ENCODE measurements around the gene LZTS2.

Gene LZTS2

DNA sequence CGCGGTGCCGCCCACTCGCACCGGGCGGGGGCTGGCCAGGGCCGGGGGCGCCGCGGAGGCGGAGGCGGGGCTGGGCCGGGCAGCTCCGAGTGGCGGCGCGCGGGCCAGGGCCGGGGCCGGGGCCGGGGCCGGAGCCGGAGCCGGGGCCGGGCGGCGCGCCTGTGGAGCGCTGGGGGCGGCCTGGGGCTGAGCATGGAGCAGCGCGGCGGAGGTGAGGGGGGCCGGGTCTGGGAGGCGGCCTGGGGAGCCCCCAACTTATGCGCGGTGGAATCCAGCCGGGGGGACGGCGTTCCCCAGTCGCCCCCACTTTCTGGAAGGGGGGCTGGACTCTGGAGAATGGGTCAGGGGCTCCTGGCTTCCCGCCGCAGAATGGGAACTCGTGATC, at the start of gene LZTS2:
LZTS2 (plus strand) TSS at position 67 of the 385 bp plus-strand sequence. CDS start 2,731 bp downstream, outside the sequence.
- Histone ChIP-seq H3K4me1 (ENCODE audit: control insufficient read depth, insufficient read depth, low read length, unreplicated experiment) (peaks cover 26% of the 10 kb centered on the region), H3K4me3 (ENCODE audit: low read depth, low read length) (peak within 1 kb of the TSS; percentile 88), H3K27ac (ENCODE audit: low read depth, low read length) (peak within 1 kb of the TSS; percentile 83), H3K27me3 (ENCODE audit: insufficient read depth, low read length) (no peaks in the 10 kb centered on the region), H3K79me2 (ENCODE audit: control insufficient read depth, insufficient read depth, low read length, unreplicated experiment) (peaks cover 42% of the 10 kb centered on the region), H3K36me3 (ENCODE audit: insufficient read depth, low read length) (peaks cover 5% of the 10 kb centered on the region), H2AFZ (ENCODE audit: low read length, unreplicated experiment) (peak within 1 kb of the TSS; percentile 42)

GRCh38 chr10:100960251-100960650, 39.4 kb upstream of the LZTS2 start:
- peaks cover 34% of the 10 kb centered on the region for H3K36me3 ChIP-seq (ENCODE audit: insufficient read depth, low read length)
- no peaks in the 10 kb centered on the region for H3K4me1 ChIP-seq (ENCODE audit: control insufficient read depth, insufficient read depth, low read length, unreplicated experiment)

GRCh38 chr10:100962351-100963080, 37.1 kb upstream of the LZTS2 start:
- Histone ChIP-seq H3K27me3 (ENCODE audit: insufficient read depth, low read length) (no peaks in the 10 kb centered on the region), H2AFZ (ENCODE audit: low read length, unreplicated experiment) (no peak overlapping the region), H3K4me3 (ENCODE audit: low read depth, low read length) (no peak overlapping the region), H3K79me2 (ENCODE audit: control insufficient read depth, insufficient read depth, low read length, unreplicated experiment) (no peaks in the 10 kb centered on the region), H3K36me3 (ENCODE audit: insufficient read depth, low read length) (peaks cover 31% of the 10 kb centered on the region), H3K4me1 (ENCODE audit: control insufficient read depth, insufficient read depth, low read length, unreplicated experiment) (no peaks in the 10 kb centered on the region), H3K27ac (ENCODE audit: low read depth, low read length) (no peak overlapping the region)

More at GRCh38 chr10:100960251-100960650, 39.4 kb upstream of the LZTS2 start:
- Histone ChIP-seq H3K4me3 (ENCODE audit: low read depth, low read length) (no peak overlapping the region), H3K27ac (ENCODE audit: low read depth, low read length) (no peak overlapping the region), H3K27me3 (ENCODE audit: insufficient read depth, low read length) (no peaks in the 10 kb centered on the region), H2AFZ (ENCODE audit: low read length, unreplicated experiment) (no peak overlapping the region), H3K79me2 (ENCODE audit: control insufficient read depth, insufficient read depth, low read length, unreplicated experiment) (no peaks in the 10 kb centered on the region)

DNA sequence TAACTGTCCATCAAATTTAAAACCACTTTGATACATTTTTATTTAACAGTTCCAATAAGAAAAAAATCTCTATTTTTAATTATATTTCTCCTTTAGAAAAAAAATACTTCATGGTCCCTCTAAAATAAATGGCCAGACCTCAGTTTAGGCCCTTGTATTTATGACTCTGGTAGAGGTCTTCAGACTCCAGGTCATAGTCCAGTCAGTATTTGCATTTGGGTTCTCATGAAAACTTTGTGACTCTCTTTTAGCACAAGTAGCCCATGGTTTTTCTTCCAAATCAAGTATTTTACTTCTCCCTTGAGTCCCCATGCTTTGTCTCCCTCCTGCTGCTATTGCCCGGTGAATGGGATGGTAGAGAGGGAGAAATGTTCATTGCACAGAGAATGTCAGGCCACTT, 35.8 kb upstream of the LZTS2 start:
- no peak overlapping the region for H3K4me3 ChIP-seq (ENCODE audit: low read depth, low read length)
- no peaks in the 10 kb centered on the region for H3K27me3 ChIP-seq (ENCODE audit: insufficient read depth, low read length)
- H3K79me2 ChIP-seq (ENCODE audit: control insufficient read depth, insufficient read depth, low read length, unreplicated experiment) = no peaks in the 10 kb centered on the region
- no peak overlapping the region for H3K27ac ChIP-seq (ENCODE audit: low read depth, low read length)
- H3K4me1 ChIP-seq (ENCODE audit: control insufficient read depth, insufficient read depth, low read length, unreplicated experiment) = peaks cover under 1% of the 10 kb centered on the region
- H2AFZ ChIP-seq (ENCODE audit: low read length, unreplicated experiment) = no peak overlapping the region
- peaks cover 29% of the 10 kb centered on the region for H3K36me3 ChIP-seq (ENCODE audit: insufficient read depth, low read length)

DNA sequence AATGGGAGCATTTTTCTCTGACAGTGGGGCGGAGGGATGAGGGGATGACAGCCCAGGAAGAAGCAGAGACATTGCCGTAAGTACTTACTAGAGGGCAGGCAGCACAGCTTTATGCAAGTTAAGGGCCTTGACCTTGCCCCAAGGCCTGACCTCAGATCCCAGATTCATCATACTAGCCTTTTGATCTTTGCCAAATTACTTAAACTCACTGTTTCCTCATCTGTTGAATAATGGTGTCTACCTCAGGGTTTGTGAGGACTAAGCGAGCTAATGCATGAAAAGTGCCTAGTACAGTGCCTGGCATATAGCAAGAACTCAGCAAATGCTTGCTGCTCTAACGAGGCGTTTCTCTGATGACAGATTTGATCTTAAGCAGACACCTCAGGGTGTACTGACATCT, 33.8 kb upstream of the LZTS2 start:
- Histone ChIP-seq H3K36me3 (ENCODE audit: insufficient read depth, low read length) (peaks cover 20% of the 10 kb centered on the region), H3K4me1 (ENCODE audit: control insufficient read depth, insufficient read depth, low read length, unreplicated experiment) (peaks cover 3% of the 10 kb centered on the region), H2AFZ (ENCODE audit: low read length, unreplicated experiment) (no peak overlapping the region), H3K4me3 (ENCODE audit: low read depth, low read length) (no peak overlapping the region), H3K27ac (ENCODE audit: low read depth, low read length) (no peak overlapping the region), H3K27me3 (ENCODE audit: insufficient read depth, low read length) (no peaks in the 10 kb centered on the region), H3K79me2 (ENCODE audit: control insufficient read depth, insufficient read depth, low read length, unreplicated experiment) (no peaks in the 10 kb centered on the region)

DNA sequence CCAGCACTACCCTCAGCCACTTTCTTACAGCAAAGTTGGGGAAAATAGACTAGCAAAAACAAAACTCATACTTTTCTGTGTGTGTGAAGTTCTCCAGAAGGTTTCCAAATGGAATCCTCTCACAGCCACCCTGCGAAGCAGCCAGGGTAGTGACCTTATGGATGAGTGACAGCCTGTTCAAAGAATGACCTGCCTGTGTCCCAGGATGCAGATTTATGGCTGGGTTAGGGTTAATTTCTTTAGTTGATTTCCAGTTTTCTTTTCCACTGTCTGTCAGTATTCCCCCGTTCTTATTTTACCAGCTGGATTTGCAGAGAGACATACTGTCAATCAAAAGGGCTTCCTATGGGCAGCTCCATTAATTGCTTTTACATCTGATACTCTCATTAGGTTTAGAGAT, 32.7 kb upstream of the LZTS2 start:
- Histone ChIP-seq H3K79me2 (ENCODE audit: control insufficient read depth, insufficient read depth, low read length, unreplicated experiment) (no peaks in the 10 kb centered on the region), H3K27ac (ENCODE audit: low read depth, low read length) (no peak overlapping the region), H3K4me3 (ENCODE audit: low read depth, low read length) (no peak overlapping the region), H3K4me1 (ENCODE audit: control insufficient read depth, insufficient read depth, low read length, unreplicated experiment) (peaks cover 3% of the 10 kb centered on the region), H2AFZ (ENCODE audit: low read length, unreplicated experiment) (no peak overlapping the region), H3K27me3 (ENCODE audit: insufficient read depth, low read length) (no peaks in the 10 kb centered on the region), H3K36me3 (ENCODE audit: insufficient read depth, low read length) (peaks cover 18% of the 10 kb centered on the region)

- Histone ChIP-seq H2AFZ (ENCODE audit: low read length, unreplicated experiment) (no peak overlapping the region), H3K36me3 (ENCODE audit: insufficient read depth, low read length) (peaks cover 13% of the 10 kb centered on the region), H3K27me3 (ENCODE audit: insufficient read depth, low read length) (no peaks in the 10 kb centered on the region), H3K27ac (ENCODE audit: low read depth, low read length) (no peak overlapping the region), H3K4me3 (ENCODE audit: low read depth, low read length) (no peak overlapping the region), H3K79me2 (ENCODE audit: control insufficient read depth, insufficient read depth, low read length, unreplicated experiment) (no peaks in the 10 kb centered on the region), H3K4me1 (ENCODE audit: control insufficient read depth, insufficient read depth, low read length, unreplicated experiment) (peaks cover 3% of the 10 kb centered on the region)
These were observed 32.3 kb upstream of the LZTS2 start for GRCh38 chr10:100967332-100967731.

- no peaks in the 10 kb centered on the region for H3K79me2 ChIP-seq (ENCODE audit: control insufficient read depth, insufficient read depth, low read length, unreplicated experiment)
- H3K36me3 ChIP-seq (ENCODE audit: insufficient read depth, low read length) = peaks cover 6% of the 10 kb centered on the region
- no peak overlapping the region for H2AFZ ChIP-seq (ENCODE audit: low read length, unreplicated experiment)
- H3K27ac ChIP-seq (ENCODE audit: low read depth, low read length) = no peak overlapping the region
- no peaks in the 10 kb centered on the region for H3K27me3 ChIP-seq (ENCODE audit: insufficient read depth, low read length)
- peaks cover 3% of the 10 kb centered on the region for H3K4me1 ChIP-seq (ENCODE audit: control insufficient read depth, insufficient read depth, low read length, unreplicated experiment)
- no peak overlapping the region for H3K4me3 ChIP-seq (ENCODE audit: low read depth, low read length)
These were observed 31.4 kb upstream of the LZTS2 start for GRCh38 chr10:100968062-100968736.

DNA sequence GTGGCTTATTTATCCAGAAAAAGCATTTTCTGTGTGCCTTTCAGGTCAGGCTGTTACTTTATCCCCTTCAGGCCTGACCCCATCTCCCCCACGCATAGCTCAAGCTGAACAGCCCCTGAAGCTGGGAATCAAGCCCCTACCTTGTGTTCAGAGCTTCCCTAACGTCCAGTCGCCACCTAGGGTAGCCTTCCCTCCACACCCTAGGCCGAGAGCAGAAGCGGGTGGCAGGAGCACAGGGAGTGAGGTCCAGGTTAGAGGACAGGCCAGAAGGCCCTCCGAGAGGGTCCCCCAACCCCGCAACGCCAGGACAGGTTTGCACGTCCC, 30.8 kb upstream of the LZTS2 start:
- no peak overlapping the region for H2AFZ ChIP-seq (ENCODE audit: low read length, unreplicated experiment)
- no peak overlapping the region for H3K27ac ChIP-seq (ENCODE audit: low read depth, low read length)
- H3K4me1 ChIP-seq (ENCODE audit: control insufficient read depth, insufficient read depth, low read length, unreplicated experiment) = peaks cover 3% of the 10 kb centered on the region
- H3K79me2 ChIP-seq (ENCODE audit: control insufficient read depth, insufficient read depth, low read length, unreplicated experiment) = no peaks in the 10 kb centered on the region
- peaks cover 3% of the 10 kb centered on the region; the same call in 1 of the 2 replicates for H3K36me3 ChIP-seq (ENCODE audit: insufficient read depth, low read length)
- H3K27me3 ChIP-seq (ENCODE audit: insufficient read depth, low read length) = no peaks in the 10 kb centered on the region
- peak overlapping the region; percentile 75 for H3K4me3 ChIP-seq (ENCODE audit: low read depth, low read length)

DNA sequence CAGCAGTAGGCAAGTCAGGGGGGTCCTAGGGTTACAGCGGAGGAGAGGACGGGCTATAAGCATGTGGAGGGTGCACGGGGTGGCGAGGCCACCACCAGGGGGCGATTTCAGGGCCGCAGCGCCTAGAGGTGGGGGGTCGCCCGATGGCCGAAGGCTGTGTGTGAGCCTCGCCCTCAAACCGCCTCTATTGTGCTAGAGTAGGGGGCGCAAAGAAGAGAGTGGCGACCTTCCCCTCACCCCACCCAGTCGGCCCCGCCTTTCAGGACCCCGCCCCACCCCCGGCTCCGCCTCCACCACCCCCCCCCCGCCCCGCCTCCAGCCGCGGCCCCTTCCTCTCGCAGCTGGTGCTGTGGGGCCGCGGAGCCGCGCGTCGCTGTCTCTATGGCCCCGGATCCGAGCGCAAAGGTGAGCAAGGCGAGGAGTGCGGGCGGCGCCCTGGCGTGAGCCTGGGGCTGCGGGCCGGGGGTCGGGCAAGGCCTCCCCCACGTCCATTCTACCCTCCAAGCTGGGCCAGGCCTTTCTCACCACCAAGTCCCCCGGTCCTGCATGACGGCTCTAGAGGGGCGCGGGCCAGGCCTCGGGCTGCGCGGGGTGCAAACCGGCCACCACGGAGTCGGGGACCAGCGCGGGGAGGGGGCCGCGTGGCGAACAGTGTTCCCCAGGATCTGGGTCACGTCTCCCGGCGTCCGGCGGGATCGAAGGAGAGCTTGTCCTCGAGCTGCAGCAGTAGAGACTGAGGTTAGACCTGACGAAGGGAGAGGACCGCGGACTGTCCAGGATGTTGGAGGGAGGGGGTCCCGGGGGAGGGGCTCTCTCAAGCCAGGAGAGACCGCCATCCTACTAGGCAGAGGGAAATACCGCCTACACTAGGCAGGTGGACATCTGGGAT, 30.2 kb upstream of the LZTS2 start, which contains the start of gene SEMA4G:
SEMA4G (plus strand) TSS at position 318 of the 889 bp plus-strand sequence. CDS start 3,409 bp downstream, outside the sequence.
- Histone ChIP-seq H3K4me3 (ENCODE audit: low read depth, low read length) (peak within 1 kb of the TSS; percentile 75), H3K27me3 (ENCODE audit: insufficient read depth, low read length) (no peaks in the 10 kb centered on the region), H2AFZ (ENCODE audit: low read length, unreplicated experiment) (peak within 1 kb of the TSS; percentile 86), H3K4me1 (ENCODE audit: control insufficient read depth, insufficient read depth, low read length, unreplicated experiment) (peaks cover 3% of the 10 kb centered on the region), H3K79me2 (ENCODE audit: control insufficient read depth, insufficient read depth, low read length, unreplicated experiment) (no peaks in the 10 kb centered on the region), H3K36me3 (ENCODE audit: insufficient read depth, low read length) (peaks cover 3% of the 10 kb centered on the region; the same call in 1 of the 2 replicates), H3K27ac (ENCODE audit: low read depth, low read length) (no peak within 1 kb of the TSS)
